ENCODE results near the gene C17orf75. TPM values are rescaled to one million over a fixed set of nuclear protein-coding genes. Genes with fewer than 3 reads are reported as not detected.

Gene C17orf75
- polyA plus RNA-seq, 3 donors, result 4.1 to 5.7 (median 5.0) TPM

DNA sequence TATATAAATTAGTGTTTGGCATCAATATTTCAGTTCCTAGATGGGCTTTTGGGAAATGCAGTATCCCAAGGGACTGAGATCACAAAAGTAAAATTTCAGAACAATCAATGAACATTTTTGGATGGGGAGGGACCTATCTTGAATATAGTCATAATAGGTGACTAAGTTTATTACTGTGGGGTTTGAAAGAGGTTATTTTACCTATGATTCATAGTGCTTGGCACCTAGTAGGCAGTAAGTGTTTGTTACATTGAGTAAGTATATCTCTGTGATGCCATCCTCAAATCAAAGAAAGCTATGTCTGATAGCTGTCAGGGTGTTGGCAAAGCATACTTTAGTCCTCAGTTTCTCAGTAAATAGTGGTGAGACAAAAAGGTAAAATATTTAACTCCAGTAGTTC, 44.9 kb upstream of the C17orf75 start:
- no peak overlapping the region for H3K27ac ChIP-seq (ENCODE audit: low read depth in 1 of 2, low read length in 2 of 2)
- no peak overlapping the region for H3K9ac ChIP-seq (ENCODE audit: insufficient read depth, low read length, poor library complexity, severe bottlenecking)
- H3K4me1 ChIP-seq (ENCODE audit: control insufficient read depth in 1 of 2, insufficient read depth in 2 of 2, low read length in 2 of 2), result no peaks in the 10 kb centered on the region
- Mint-ChIP-seq H3K4me1 (peaks cover 9% of the 10 kb centered on the region), H3K27me3 (ENCODE audit: low read depth in 3 of 3) (peaks cover 0 to 1% (median 0%) of the 10 kb centered on the region in 3 donors), H3K36me3 (peaks cover 19 to 34% of the 10 kb centered on the region in 2 donors), H3K27ac (no peak overlapping the region), H3K4me3 (no peak overlapping the region), H3K9me3 (no peaks in the 10 kb centered on the region)
- DNase-seq, result no peak
- no peaks in the 10 kb centered on the region for H3K79me2 ChIP-seq (ENCODE audit: insufficient read depth, low read length)
- H3K4me2 ChIP-seq (replicated peaks; ENCODE audit: extremely low read depth, low read length, poor library complexity, severe bottlenecking), result no peak overlapping the region
- no peak overlapping the region for H2AFZ ChIP-seq (ENCODE audit: insufficient read depth, low read depth, low read length, poor library complexity, severe bottlenecking)
- H3K9me3 ChIP-seq (replicated peaks in 1 of 2; ENCODE audit: control insufficient read depth in 1 of 2, insufficient read depth in 1 of 2, low read length in 2 of 2), result no peaks in the 10 kb centered on the region
- TF ChIP-seq, protein P1, sequence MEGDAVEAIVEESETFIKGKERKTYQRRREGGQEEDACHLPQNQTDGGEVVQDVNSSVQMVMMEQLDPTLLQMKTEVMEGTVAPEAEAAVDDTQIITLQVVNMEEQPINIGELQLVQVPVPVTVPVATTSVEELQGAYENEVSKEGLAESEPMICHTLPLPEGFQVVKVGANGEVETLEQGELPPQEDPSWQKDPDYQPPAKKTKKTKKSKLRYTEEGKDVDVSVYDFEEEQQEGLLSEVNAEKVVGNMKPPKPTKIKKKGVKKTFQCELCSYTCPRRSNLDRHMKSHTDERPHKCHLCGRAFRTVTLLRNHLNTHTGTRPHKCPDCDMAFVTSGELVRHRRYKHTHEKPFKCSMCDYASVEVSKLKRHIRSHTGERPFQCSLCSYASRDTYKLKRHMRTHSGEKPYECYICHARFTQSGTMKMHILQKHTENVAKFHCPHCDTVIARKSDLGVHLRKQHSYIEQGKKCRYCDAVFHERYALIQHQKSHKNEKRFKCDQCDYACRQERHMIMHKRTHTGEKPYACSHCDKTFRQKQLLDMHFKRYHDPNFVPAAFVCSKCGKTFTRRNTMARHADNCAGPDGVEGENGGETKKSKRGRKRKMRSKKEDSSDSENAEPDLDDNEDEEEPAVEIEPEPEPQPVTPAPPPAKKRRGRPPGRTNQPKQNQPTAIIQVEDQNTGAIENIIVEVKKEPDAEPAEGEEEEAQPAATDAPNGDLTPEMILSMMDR (IDR thresholded peaks at IDR 0.05), result no peak
- H4K20me1 ChIP-seq (ENCODE audit: insufficient read depth, low read length), result peaks cover 61% of the 10 kb centered on the region
- H3K36me3 ChIP-seq (replicated peaks in 1 of 2; ENCODE audit: control insufficient read depth in 1 of 2, insufficient read depth in 2 of 2, low read length in 2 of 2), result peaks cover 11 to 38% of the 10 kb centered on the region in 2 donors
- H3K27me3 ChIP-seq (ENCODE audit: control insufficient read depth in 2 of 2, insufficient read depth in 2 of 2, low read length in 2 of 2), result no peaks in the 10 kb centered on the region
- no peak overlapping the region for H3K4me3 ChIP-seq (replicated peaks in 1 of 3; ENCODE audit: low read depth in 2 of 3, low read length in 3 of 3)
- intact Hi-C loops (cut with micrococcal nuclease), result no loop called here

DNA sequence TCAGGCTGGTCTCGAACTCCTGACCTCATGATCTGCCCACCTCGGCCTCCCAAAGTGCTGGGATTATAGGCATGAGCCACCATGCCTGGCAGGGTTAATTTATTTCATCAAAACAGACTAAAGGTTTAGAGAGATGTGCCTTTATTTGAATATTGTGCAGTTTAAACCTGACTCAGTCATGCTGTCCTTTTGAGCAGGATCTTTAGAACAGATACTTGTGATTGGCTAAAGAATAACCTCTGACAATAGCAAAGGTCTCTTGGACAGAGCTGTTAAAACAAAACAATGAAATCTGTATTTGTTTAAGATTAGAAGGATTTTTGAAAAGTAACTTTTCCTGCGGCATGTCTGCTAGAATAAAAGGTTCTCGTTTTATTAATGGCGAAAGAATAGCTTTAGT, 44.0 kb upstream of the C17orf75 start:
- no peaks in the 10 kb centered on the region for H3K79me2 ChIP-seq (ENCODE audit: insufficient read depth, low read length)
- H3K9me3 ChIP-seq (replicated peaks in 1 of 2; ENCODE audit: control insufficient read depth in 1 of 2, insufficient read depth in 1 of 2, low read length in 2 of 2), result no peaks in the 10 kb centered on the region
- intact Hi-C loops (cut with micrococcal nuclease), result no loop called here
- TF ChIP-seq, protein P1 (IDR thresholded peaks at IDR 0.05), result no peak
- H4K20me1 ChIP-seq (ENCODE audit: insufficient read depth, low read length), result peaks cover 70% of the 10 kb centered on the region
- H3K4me1 ChIP-seq (ENCODE audit: control insufficient read depth in 1 of 2, insufficient read depth in 2 of 2, low read length in 2 of 2), result no peaks in the 10 kb centered on the region
- H3K4me3 Mint-ChIP-seq, result no peak overlapping the region
- peaks cover 25 to 37% of the 10 kb centered on the region in 2 donors for H3K36me3 Mint-ChIP-seq
- H3K27me3 Mint-ChIP-seq (ENCODE audit: low read depth in 3 of 3), result peaks cover 0 to 1% (median 0%) of the 10 kb centered on the region in 3 donors
- H3K4me1 Mint-ChIP-seq, result peaks cover 9% of the 10 kb centered on the region
- DNase-seq, result no peak
- 80% methylated on average over 1 of the region's 5 CpGs for WGBS (ENCODE audit: insufficient coverage)
- H3K9me3 Mint-ChIP-seq, result no peaks in the 10 kb centered on the region
- H3K36me3 ChIP-seq (replicated peaks in 1 of 2; ENCODE audit: control insufficient read depth in 1 of 2, insufficient read depth in 2 of 2, low read length in 2 of 2), result peaks cover 20 to 47% of the 10 kb centered on the region in 2 donors
- no peak overlapping the region for H3K4me3 ChIP-seq (replicated peaks in 1 of 3; ENCODE audit: low read depth in 2 of 3, low read length in 3 of 3)
- no peak overlapping the region for H3K4me2 ChIP-seq (replicated peaks; ENCODE audit: extremely low read depth, low read length, poor library complexity, severe bottlenecking)
- no peak overlapping the region for H3K9ac ChIP-seq (ENCODE audit: insufficient read depth, low read length, poor library complexity, severe bottlenecking)
- H2AFZ ChIP-seq (ENCODE audit: insufficient read depth, low read depth, low read length, poor library complexity, severe bottlenecking), result no peak overlapping the region
- H3K27me3 ChIP-seq (ENCODE audit: control insufficient read depth in 2 of 2, insufficient read depth in 2 of 2, low read length in 2 of 2), result no peaks in the 10 kb centered on the region
- H3K27ac Mint-ChIP-seq, result no peak overlapping the region
- H3K27ac ChIP-seq (ENCODE audit: low read depth in 1 of 2, low read length in 2 of 2), result no peak overlapping the region

All from CD14-positive monocyte (primary cell).